Common myeloid progenitor, CD34-positive (primary cell): Measurements from ENCODE around the gene TBC1D20.
"Not testable (repeated sequence)": the region's sequence is repeated elsewhere in the genome, so short reads cannot be mapped to it uniquely, and the experiment has no call there.

Experiments used
- CTCF ChIA-PET: fragments of 350-600 bp; sonication (Branson Sonifier 250); formaldehyde crosslinking; loops from one replicate; lab custom pipeline; 2021; ENCODE audit warnings: antibody characterized with exemption; lab: Charles Lee
- POLR2A ChIA-PET: fragments of 350-600 bp; sonication (Branson Sonifier 250); formaldehyde crosslinking; loops from one replicate; lab custom pipeline; 2021; ENCODE audit warnings: antibody characterized with exemption; lab: Charles Lee
- DNase-seq, 3 donors: peaks; one replicate each; pipeline versions ENCODE4 v3.0.0 to v3.0.0-alpha.2; 2013
- H3K27ac ChIP-seq, 2 experiments: 1 replicate in 1 of 2; 2 replicates in 1 of 2; pipeline ENCODE4 v1.7.0; 2013; ENCODE audit warnings: inconsistent platforms in 2 of 2, low read length in 2 of 2, mild to moderate bottlenecking in 2 of 2, low read depth in 1 of 2, moderate library complexity in 1 of 2; ENCODE audit not compliant: severe bottlenecking in 2 of 2, insufficient read depth in 1 of 2, poor library complexity in 1 of 2
- H3K27me3 ChIP-seq, 5 experiments: replicated peaks in 2 of 5; 1 replicate in 3 of 5; 2 replicates in 2 of 5; pipeline versions ENCODE4 v1.6.1 to v1.7.0; 2013; ENCODE audit warnings: low read length in 4 of 5, mild to moderate bottlenecking in 2 of 5, moderate library complexity in 2 of 5, inconsistent platforms in 1 of 5; ENCODE audit not compliant: insufficient read depth in 5 of 5, control insufficient read depth in 4 of 5
- H3K36me3 ChIP-seq, 4 experiments: 1 replicate in 2 of 4; 2 replicates in 2 of 4; pipeline versions ENCODE4 v1.6.1 to v1.7.0; 2013; ENCODE audit warnings: low read length in 3 of 4, control low read depth in 1 of 4, mild to moderate bottlenecking in 1 of 4; ENCODE audit not compliant: control insufficient read depth in 4 of 4, insufficient read depth in 4 of 4
- H3K4me1 ChIP-seq, 4 experiments: 1 replicate in 3 of 4; 2 replicates in 1 of 4; pipeline versions ENCODE4 v1.6.1 to v1.7.1; 2013; ENCODE audit warnings: low read length in 3 of 4, mild to moderate bottlenecking in 3 of 4, control low read depth in 1 of 4, inconsistent platforms in 1 of 4, moderate library complexity in 1 of 4; ENCODE audit not compliant: control insufficient read depth in 4 of 4, insufficient read depth in 4 of 4; ENCODE audit errors: control extremely low read depth in 1 of 4
- H3K4me3 ChIP-seq, 7 experiments: 1 replicate in 4 of 7; 2 replicates in 3 of 7; pipeline versions ENCODE4 v1.5.1 to v1.7.0; 2013; ENCODE audit warnings: mild to moderate bottlenecking in 7 of 7, low read length in 6 of 7, moderate library complexity in 6 of 7, inconsistent platforms in 2 of 7, low read depth in 2 of 7, control low read depth in 1 of 7; ENCODE audit not compliant: insufficient read depth in 4 of 7, control insufficient read depth in 1 of 7; ENCODE audit errors: extremely low read depth in 1 of 7
- H3K9me3 ChIP-seq, 5 experiments: 1 replicate in 4 of 5; 2 replicates in 1 of 5; pipeline versions ENCODE4 v1.6.1 to v1.7.1; 2013; ENCODE audit warnings: low read length in 4 of 5, mild to moderate bottlenecking in 2 of 5, inconsistent platforms in 1 of 5, low read depth in 1 of 5, moderate library complexity in 1 of 5; ENCODE audit not compliant: control insufficient read depth in 4 of 5, insufficient read depth in 2 of 5; ENCODE audit errors: control extremely low read depth in 1 of 5
- WGBS: methylation state at CpG from one replicate; pipeline ENCODE4 v1.1.5; 2013; ENCODE audit not compliant: insufficient coverage; 5-methylcytosine and 5-hydroxymethylcytosine counted together

The TBC1D20 gene

DNA sequence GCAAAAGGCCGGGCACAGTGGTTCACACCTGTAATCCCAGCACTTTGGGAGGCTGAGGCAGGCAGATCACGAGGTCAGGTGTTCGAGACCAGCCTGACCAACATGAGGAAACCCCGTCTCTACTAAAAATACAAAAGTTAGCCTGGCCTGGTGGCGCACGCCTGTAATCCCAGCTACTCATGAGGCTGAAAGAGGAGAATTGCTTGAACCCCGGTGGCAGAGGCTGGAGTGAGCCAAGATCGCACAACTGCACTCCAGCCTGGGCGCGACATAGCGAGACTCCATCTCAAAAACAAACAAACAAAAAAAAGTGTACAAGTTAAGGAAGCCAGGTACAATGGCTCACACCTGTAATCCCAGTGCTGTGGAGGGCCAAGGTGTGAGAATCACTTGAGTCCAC is 10.3 kb downstream of the TBC1D20 start:
- POLR2A ChIA-PET, CTCF ChIA-PET: not testable (repeated sequence)
- H3K36me3 ChIP-seq: peaks cover 0 to 12% (median 4%) of the 10 kb centered on the region in 4 experiments

DNA sequence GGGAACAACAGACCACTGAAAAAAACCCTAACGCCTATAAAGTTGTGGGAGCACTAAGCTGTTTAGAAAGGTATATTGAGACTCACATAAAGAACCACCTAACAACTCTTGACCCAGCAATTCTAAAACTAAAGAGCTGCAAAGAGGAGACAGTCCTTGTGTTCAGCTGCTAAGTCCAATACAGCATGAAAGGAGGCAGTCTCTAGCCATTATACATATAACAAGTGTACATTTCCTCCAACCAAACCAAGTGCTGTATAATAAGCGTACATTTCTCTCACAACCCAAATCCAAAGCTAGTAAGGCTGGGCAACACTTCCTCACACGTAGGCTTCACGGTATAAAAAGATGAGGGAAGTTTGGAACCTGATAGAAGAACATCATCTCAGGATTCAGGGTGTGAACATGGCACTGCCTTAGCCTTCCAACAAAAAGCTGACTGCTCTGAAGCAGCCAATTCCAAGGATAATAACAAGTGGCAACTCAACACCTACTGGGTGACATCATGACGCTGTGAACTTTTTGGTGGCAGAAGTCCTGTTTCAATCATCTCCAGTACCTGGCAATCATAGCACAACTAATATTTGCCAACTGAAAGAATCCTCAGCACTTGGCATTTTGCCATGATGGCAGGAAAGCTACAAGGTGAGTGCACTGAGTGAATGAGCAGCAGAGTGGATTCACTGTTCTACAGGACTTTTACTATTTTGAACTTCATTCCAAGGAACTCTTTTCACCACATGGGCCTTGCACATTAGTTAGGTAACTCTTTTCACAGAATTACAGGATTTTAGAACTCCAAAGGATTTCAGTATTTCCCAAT is 16.6 kb downstream of the TBC1D20 start:
- H3K27me3 ChIP-seq: no peaks in the 10 kb centered on the region
- WGBS: 94% methylated on average over 3 of the region's 5 CpGs
- H3K9me3 ChIP-seq: no peaks in the 10 kb centered on the region
- DNase-seq: no peak
- POLR2A ChIA-PET: no interaction called here
- H3K27ac ChIP-seq: no peak overlapping the region
- no peaks in the 10 kb centered on the region for H3K4me1 ChIP-seq
- peaks cover 21 to 59% (median 44%) of the 10 kb centered on the region in 4 experiments for H3K36me3 ChIP-seq
- no peak overlapping the region for H3K4me3 ChIP-seq
- CTCF ChIA-PET: interaction anchor here (0.9 to 1.6 kb wide), 5 partner anchors 9 to 33 kb away, joined by 3 to 4 read pairs (median 3); no protein-coding TSS in a partner anchor

More for the DNA sequence above, 10.3 kb downstream of the TBC1D20 start:
- WGBS: 96% methylated on average over 7 of the region's 11 CpGs
- not testable (repeated sequence) for DNase-seq, H3K27ac ChIP-seq, H3K27me3 ChIP-seq, H3K9me3 ChIP-seq, H3K4me1 ChIP-seq, H3K4me3 ChIP-seq

DNA sequence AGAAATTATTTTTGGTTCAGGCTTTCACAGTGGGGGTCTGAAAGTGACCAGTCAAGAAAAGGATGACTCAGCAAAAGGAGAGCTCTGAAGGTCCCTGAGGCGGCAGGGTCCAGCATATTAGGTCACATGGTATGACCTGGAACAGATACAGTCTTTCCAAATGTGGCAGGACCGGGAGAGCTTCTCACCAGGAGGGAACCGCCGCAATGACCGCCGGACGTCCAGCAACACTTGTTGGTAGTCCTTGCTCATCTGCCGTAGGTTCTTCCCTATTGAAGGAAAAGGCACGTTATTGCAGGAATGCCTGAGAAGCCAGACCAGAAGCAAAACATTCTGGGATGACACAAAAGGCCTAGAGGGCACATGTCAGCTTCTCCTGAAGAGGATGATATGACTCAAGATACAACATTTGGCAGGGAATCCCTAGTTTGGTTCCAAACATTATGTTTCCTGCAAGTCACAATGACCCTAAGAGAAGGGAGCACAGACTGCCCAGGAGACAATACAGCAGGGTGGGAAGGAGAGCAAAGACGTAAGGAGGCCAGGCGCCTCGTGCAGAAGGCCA is 17.4 kb downstream of the TBC1D20 start:
- Histone ChIP-seq H3K4me1 (peaks cover 0 to 4% (median 2%) of the 10 kb centered on the region in 4 experiments), H3K36me3 (peaks cover 27 to 67% (median 50%) of the 10 kb centered on the region in 4 experiments), H3K27me3 (no peaks in the 10 kb centered on the region), H3K9me3 (no peaks in the 10 kb centered on the region), H3K27ac (no peak overlapping the region), H3K4me3 (no peak overlapping the region)
- no peak for DNase-seq
- POLR2A ChIA-PET: no interaction called here
- 94% methylated on average over 12 of the region's 12 CpGs for WGBS
- CTCF ChIA-PET: interaction anchor here (0.7 to 1.6 kb wide), 4 partner anchors 10 to 33 kb away, joined by 3 to 4 read pairs (median 4); no protein-coding TSS in a partner anchor

DNA sequence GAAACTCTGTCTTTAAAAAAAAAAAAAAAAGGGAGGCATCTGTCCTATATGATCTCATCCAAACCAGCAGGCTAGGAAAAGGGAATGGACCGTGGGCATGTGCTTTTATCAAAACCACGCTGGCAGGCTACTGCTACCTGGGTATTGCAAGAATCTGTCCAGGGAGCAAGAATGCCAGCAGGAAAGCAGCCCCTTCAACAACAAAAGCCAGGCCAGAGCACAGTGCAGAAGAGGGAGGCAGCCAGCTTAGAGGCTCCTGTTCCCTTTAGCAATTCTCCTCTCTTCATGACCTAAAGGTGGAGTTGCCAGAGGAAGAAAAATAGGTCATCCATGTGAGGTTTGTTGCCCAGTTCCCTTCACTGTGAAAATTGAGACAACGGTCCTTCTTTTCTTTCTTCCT is 18.2 kb downstream of the TBC1D20 start:
- Histone ChIP-seq H3K4me3 (no peak overlapping the region), H3K4me1 (peaks cover 7 to 13% (median 10%) of the 10 kb centered on the region in 4 experiments), H3K27me3 (no peaks in the 10 kb centered on the region), H3K27ac (no peak overlapping the region), H3K9me3 (no peaks in the 10 kb centered on the region), H3K36me3 (peaks cover 27 to 74% (median 50%) of the 10 kb centered on the region in 4 experiments)
- POLR2A ChIA-PET: no interaction called here
- DNase-seq: no peak
- CTCF ChIA-PET: interaction anchor here (1.2 to 1.6 kb wide), 2 partner anchors 11 to 12 kb away, joined by 4 read pairs; no protein-coding TSS in a partner anchor
- 100% methylated on average over 2 of the region's 3 CpGs for WGBS

DNA sequence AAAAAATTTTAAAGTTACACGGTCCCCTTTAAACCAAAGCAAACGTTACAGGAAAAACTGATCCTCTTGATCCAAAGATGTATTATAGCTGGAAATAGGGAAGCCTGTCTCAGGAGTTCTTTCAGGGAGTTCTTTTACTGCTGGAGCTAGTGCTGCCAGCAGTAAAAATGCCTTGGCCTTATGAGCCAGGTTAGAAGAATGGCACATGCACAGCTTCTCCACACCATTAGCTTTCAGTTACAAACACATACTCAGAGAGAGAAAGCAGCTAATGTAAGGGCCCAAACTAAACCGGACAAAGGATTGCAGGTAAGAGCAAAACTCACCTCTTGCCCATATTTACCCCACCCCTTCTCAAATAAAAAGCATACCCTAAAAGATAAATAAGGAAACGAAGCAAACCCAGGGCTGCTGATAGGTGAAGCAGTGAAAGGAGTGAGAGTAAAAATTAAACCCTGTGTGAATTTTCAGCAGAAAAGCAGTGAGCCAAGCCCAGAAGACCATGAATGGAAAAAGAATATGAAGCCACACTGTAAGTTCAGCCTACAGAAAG is 19.0 kb downstream of the TBC1D20 start:
- H3K9me3 ChIP-seq: no peaks in the 10 kb centered on the region
- H3K4me3 ChIP-seq: no peak overlapping the region
- no peaks in the 10 kb centered on the region for H3K27me3 ChIP-seq
- no peak overlapping the region for H3K27ac ChIP-seq
- ChIA-PET CTCF (interaction anchor here (1.2 to 2.3 kb wide), 2 partner anchors 12 to 13 kb away, joined by 4 to 8 read pairs; no protein-coding TSS in a partner anchor), POLR2A (interaction anchor here (0.6 kb wide), 1 partner anchor 16 kb away, joined by 4 read pairs; no protein-coding TSS in a partner anchor)
- H3K36me3 ChIP-seq: peaks cover 27 to 79% (median 50%) of the 10 kb centered on the region in 4 experiments
- WGBS: 100% methylated on average over 1 of the region's 4 CpGs
- H3K4me1 ChIP-seq: peaks cover 8 to 21% (median 17%) of the 10 kb centered on the region in 4 experiments
- DNase-seq: no peak

DNA sequence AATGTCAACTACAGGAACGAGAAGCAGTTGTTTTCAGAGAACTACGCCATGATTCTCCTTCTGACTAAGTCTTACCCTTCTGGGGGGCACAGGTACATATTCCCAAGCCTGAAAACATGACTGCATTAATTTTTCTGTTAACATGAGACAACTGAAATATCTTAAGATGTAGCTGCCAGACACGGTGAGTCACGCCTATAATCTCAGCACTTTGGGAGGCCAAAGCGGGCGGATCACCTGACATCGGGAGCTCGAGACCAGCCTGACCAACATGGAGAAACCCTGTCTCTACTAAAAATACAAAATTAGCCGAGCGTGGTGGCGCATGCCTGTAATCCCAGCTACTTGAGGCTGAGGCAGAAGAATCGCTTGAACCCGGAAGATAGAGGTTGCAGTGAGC is 21.7 kb downstream of the TBC1D20 start:
- Histone ChIP-seq H3K27ac (no peak overlapping the region), H3K4me3 (no peak overlapping the region), H3K27me3 (no peaks in the 10 kb centered on the region), H3K9me3 (no peaks in the 10 kb centered on the region), H3K4me1 (peaks cover 14 to 37% (median 31%) of the 10 kb centered on the region in 4 experiments), H3K36me3 (peaks cover 32 to 81% (median 56%) of the 10 kb centered on the region in 4 experiments)
- 97% methylated on average over 13 of the region's 13 CpGs for WGBS
- POLR2A ChIA-PET: no interaction called here
- CTCF ChIA-PET: no interaction called here
- no peak for DNase-seq
